Measurements from ENCODE around the gene SPAG16.

DNA sequence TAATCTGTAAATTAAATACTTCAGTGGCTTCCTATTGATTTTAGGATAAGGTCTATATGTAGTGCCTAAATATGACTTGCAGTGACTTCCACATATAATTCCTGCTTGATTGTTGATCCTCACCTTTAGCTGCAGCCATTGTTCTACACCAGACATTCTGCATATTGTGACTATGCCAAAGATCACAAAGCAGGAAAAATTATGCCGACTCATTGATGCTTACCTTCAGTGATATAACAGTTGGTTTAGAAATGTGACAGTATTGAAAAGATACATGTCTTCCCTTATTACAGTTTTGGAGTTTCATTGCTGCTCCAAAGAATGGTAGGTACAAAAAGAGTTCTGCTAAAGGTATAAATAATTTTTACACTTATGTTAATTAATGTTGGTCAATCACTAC is 12.3 kb upstream of the SPAG16 start:
- TF ChIP-seq CTCF (IDR thresholded peaks at IDR 0.05; ENCODE audit: insufficient read depth, low read length) (no peak), REST (IDR thresholded peaks at IDR 0.05; ENCODE audit: insufficient replicate concordance, low read depth) (no peak), GABPA (IDR thresholded peaks at IDR 0.05; ENCODE audit: low read depth) (no peak), POLR2AphosphoS5 (IDR thresholded peaks at IDR 0.05; ENCODE audit: low read depth) (no peak)

Measured in HL-60 (cell line).